NCI-H82 (cell line): ENCODE results near the gene ARPC1B.

Experiments
- DNase-seq: peaks from one replicate; lab custom pipeline; 2025; lab: John Stamatoyannopoulos, UW

Gene ARPC1B

DNA sequence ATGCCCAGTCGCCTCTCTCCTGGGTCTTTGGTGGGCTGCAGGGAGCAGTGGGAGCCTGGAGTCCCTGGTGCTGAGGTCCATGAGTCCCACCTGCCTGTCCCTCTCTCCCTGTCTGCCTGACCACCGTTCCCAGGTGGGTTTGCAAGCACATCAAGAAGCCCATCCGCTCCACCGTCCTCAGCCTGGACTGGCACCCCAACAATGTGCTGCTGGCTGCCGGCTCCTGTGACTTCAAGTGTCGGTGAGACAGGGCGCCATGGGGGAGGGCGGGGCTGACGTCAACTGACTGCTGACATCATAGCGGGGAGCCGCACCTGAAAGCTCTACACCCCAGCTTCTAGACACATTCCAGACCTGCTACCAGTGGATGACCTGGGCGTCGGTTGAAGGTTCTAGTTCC is 15.2 kb downstream of the ARPC1B start:
- no peak for DNase-seq

GRCh38 chr7:99390941-99391602 is 16.5 kb downstream of the ARPC1B start:
- DNase-seq, result peak; percentile 19

- DNase-seq, result no peak
Measured at GRCh38 chr7:99392046-99392445, 17.5 kb downstream of the ARPC1B start.

- DNase-seq, result peak; percentile 95
Measured at GRCh38 chr7:99392659-99393354, 18.3 kb downstream of the ARPC1B start.

- peak; percentile 93 for DNase-seq
Measured at GRCh38 chr7:99393355-99394187, 19.0 kb downstream of the ARPC1B start.

DNA sequence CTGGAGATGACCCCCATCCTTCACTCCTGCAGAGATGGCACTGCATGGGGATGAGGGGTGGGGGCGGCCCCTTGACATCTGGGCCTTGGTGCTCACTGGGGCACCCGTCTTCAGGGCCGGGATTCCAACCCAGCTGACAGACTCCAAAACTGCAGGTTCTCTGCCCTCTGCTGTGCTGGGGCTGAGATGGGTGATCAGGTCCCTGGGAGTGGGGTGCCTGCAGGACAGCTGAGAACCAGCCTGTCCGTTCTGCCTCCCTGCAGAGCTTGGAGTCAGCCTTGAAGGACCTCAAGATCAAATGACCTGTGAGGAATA is 19.6 kb downstream of the ARPC1B start:
- DNase-seq, result no peak

- no peak for DNase-seq
Measured at GRCh38 chr7:99395616-99396327, 21.2 kb downstream of the ARPC1B start.

GRCh38 chr7:99396418-99397296 is 22.1 kb downstream of the ARPC1B start:
- no peak for DNase-seq

GRCh38 chr7:99397297-99397983 is 22.9 kb downstream of the ARPC1B start:
- no peak for DNase-seq

DNA sequence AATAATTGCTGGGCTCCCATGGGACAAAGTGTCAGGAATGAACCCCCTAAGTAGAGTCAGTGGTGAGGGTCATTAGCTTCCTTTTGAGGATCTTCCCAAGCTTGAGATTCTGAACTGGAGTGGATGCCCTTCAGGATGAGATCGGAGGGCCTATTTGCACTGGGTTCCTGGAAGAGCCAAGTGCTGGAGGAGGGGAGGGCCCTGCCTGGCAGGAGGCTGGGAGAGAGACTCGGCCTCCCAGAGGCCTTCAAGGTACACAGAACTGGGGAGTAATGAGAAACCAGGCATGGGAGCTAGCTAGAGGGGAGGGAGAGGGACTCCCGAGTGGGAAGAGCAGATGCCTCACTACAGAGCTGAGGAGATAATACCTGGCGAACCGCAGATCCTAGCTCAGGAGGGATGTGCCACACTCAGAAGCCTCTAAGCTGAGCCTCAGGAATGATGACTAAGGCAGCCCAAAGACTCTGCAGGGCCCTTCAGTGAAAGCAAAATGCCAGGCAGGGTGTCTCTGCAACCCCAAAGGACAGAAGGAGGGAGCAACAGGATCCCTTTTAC is 24.4 kb downstream of the ARPC1B start:
- no peak for DNase-seq

- DNase-seq, result no peak
Measured at GRCh38 chr7:99399597-99399996, 25.1 kb downstream of the ARPC1B start.

DNA sequence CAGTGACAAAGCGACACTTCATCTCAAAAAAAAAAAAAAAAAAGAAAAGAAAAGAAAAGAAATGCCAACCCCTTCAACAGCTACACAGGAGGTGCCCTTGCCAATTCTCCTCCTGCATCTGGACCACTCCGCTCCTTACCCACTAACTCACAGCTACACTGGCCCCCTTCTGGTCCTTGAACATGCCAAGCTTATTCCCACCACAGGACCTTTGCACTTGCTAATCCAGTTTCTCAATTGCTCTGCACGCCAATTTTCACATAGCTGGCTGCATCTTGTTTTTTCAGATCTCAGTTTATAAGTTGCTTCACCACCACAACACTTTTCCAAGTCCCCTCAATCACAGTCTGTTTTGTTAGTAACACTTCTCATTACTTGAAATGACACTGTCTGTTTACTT is 28.3 kb downstream of the ARPC1B start:
- no peak for DNase-seq

DNA sequence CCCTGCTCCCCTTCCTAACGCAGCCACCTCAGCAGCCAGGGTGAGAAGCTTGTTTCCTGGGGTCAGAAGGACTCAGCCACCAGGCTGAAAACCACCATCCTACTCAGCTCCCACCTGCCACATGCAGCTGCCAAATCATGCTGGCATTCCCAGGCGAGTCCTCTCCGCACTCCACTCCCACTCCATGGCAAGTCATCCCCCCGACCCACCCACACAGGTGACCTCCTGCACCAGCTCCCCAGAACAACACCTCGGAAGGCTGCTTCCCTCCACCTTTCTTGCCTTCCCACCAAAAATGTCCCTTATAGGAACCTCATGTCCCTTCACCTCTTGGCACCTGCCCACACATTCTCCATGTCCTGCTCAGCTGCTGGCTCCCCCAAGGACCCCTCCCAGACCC is 29.2 kb downstream of the ARPC1B start:
- no peak for DNase-seq

DNA sequence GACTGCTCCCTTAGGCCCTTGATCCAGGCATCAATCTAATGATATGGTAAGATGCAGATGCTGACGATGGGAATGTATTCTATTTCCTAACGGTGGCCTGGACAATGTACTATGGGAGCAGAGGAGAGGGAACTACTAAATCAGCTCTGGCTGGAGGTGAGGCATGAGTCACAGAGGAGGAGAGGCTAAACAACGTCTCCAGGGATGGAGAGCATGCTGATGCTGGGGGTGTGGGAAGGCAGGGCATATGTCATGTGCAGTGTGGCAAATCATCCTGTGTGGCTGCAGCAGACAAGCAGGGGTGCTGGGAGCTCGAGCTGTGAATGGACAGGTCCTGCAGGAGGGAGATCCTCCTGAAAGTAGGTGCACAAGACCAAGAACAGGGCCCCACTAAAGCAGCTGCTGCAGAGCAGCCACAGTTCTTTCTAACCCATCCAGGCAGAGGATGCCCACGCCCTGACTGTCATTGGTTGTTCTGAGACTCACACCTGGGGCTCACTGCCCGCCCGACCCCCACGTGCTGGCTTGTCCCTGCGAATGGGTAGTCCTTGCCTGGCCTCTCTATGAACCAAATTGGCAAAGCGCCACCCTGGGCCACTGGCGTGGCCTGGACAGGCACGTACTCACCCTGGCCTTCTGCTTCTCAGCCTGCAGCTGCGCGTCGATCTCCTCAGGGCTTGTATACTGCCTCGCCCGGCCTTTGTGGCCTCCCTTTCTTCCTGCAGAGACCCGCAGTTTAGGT is 29.9 kb downstream of the ARPC1B start:
- DNase-seq, result no peak

DNA sequence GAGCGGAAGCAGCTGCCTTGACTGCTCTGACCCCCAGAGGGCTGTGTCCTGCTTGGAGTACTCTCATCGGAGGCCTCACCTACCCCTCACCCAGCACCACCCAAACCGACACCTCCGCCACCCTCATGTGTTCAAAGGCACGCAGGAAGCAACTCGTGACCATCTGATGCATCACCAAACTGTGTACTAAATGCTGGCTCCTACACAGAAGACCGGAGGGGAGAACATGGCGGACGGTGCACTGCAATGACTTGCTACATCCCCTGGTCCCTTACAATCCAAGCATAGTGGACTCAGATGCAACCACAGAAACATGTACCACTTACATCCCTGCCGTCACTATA is 30.4 kb downstream of the ARPC1B start:
- DNase-seq, result no peak

DNA sequence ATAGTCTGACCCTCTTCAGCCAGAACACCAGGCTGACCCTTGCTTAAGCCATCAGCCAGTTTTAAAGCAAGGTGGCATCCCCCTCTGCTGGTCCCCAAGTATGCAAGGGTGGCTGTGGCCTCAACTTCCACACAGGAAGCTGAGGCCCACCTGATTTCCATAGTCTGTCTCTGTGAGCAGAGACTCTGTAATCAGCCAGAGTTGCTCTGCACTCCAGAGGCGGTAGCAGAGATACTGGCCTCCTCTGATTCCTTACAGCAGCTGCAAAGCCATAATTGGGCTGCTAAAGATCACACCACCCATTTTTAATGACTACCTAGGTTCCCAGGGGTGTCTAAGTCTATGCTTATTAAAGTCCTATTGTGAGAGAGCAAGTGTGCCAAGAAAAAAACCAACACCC is 32.0 kb downstream of the ARPC1B start:
- no peak for DNase-seq

DNA sequence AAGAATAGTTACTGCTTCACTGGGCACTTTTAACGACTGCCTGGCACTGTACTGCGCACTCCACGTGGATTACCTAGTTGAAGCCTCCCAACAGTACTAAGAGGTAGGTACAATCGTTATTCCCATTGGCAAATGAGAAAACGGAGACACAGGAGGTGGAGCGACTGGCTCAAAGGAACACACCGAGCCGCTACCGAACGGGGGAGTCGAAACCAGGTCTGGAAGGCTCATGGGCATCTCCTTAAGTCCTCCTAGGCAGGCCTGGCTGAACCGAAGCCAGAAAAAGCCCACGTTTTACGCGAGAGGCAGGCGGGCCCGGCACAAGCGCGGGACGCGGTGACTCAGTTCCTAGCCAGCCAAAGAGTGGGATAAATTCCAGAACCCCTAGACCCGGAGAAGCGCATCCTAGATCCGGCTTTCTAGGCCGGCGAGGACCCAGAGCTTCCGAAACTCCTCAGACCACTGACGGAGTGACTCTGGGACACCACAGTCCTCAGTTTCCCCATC is 33.4 kb downstream of the ARPC1B start:
- peak; percentile 53 for DNase-seq

- DNase-seq, result peak; percentile 95
Measured at GRCh38 chr7:99408379-99409191, 34.1 kb downstream of the ARPC1B start, which contains the start of the genes BUD31 and PDAP1. Gene BUD31, plus strand, starts transcription at chr7:99408969. Its CDS starts 2,124 bp downstream, at chr7:99411093. Gene PDAP1, minus strand, starts transcription at chr7:99408597. Its CDS starts 49 bp downstream, at chr7:99408548.

DNA sequence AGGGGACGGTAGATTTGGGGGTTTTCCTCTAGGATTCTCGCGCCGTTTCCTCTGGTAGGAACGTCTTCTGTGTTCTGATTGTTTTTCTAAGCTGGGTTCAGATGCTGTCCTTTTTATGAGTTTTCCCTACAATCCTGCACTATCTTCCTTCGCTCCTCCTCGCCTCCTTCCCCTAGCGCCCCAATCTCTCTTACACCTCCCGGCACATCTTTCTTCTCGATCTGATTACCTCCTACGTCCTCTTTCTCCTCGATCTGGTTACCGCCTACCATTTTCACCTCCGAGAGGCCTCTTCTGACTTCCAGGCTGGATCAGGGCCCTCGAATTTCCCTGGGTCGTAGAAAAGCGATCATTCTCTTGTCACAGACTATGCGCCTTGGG is 34.7 kb downstream of the ARPC1B start:
- peak; percentile 38 for DNase-seq
